Measurements from ENCODE around the gene ALG9. TPM values are rescaled to one million over a fixed set of nuclear protein-coding genes. Genes with fewer than 3 reads are reported as not detected.

ALG9 gene
- total RNA-seq, 1 experiment from 2014 or later: 23.7 TPM

- ChIA-PET POLR2A (no interaction called here), RAD21 (ENCODE audit: low non-redundant PET in 1 of 2, low total read pairs in 2 of 2, uncharacterized antibody in 2 of 2, unreplicated experiment in 2 of 2) (no interaction called here), CTCF (interaction anchor here (1.2 kb wide), 1 partner anchor 178 kb away, joined by 4 read pairs; no protein-coding TSS in a partner anchor)
- no peaks in the 10 kb centered on the region; a peak in 1 of 4 replicates for H3K36me3 ChIP-seq (ENCODE audit: control insufficient read depth in 1 of 2, insufficient read depth in 2 of 2, low read length in 2 of 2)
- no peak overlapping the region for H3K4me3 ChIP-seq (replicated peaks in 1 of 2; ENCODE audit: low read depth in 1 of 2, low read length in 2 of 2)
- H4K20me1 ChIP-seq (ENCODE audit: insufficient read depth): no peaks in the 10 kb centered on the region
- ATAC-seq (no peak), DNase-seq (ENCODE audit: low read depth, low spot score) (no peak)
- H2AFZ ChIP-seq (ENCODE audit: low read depth, low read length, poor library complexity, severe bottlenecking): no peak overlapping the region
- H3K27me3 ChIP-seq (ENCODE audit: insufficient read depth, low read length): no peaks in the 10 kb centered on the region
- no peak for TF ChIP-seq SP1 (IDR thresholded peaks at IDR 0.05; ENCODE audit: low read depth)
- TF ChIP-seq, protein P1, sequence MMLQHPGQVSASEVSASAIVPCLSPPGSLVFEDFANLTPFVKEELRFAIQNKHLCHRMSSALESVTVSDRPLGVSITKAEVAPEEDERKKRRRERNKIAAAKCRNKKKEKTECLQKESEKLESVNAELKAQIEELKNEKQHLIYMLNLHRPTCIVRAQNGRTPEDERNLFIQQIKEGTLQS (IDR thresholded peaks at IDR 0.05): no peak
- TF ChIP-seq CBX3 (IDR thresholded peaks at IDR 0.05; ENCODE audit: low read depth): no peak
- no peak for TF ChIP-seq POLR2AphosphoS5 (IDR thresholded peaks at IDR 0.05; ENCODE audit: low read depth, low read length)
- TF ChIP-seq EZH2 (IDR thresholded peaks at IDR 0.05): no peak
- no peak for TF ChIP-seq TCF7L2 (IDR thresholded peaks at IDR 0.05; ENCODE audit: borderline replicate concordance, extremely low read depth, insufficient read depth, insufficient read length)
- TF ChIP-seq ZBTB33 (IDR thresholded peaks at IDR 0.05; ENCODE audit: extremely low read depth, insufficient replicate concordance, low read length): no peak
- TF ChIP-seq SIN3A (IDR thresholded peaks at IDR 0.05; ENCODE audit: low read depth): no peak
- no peak for TF ChIP-seq ZFX (IDR thresholded peaks at IDR 0.05)
- TF ChIP-seq EZH2phosphoT487 (IDR thresholded peaks at IDR 0.05; ENCODE audit: borderline replicate concordance): no peak
- TF ChIP-seq EGR1 (IDR thresholded peaks at IDR 0.05; ENCODE audit: low read depth): no peak
- TF ChIP-seq JUND (IDR thresholded peaks at IDR 0.05): no peak
- TF ChIP-seq, protein P2, sequence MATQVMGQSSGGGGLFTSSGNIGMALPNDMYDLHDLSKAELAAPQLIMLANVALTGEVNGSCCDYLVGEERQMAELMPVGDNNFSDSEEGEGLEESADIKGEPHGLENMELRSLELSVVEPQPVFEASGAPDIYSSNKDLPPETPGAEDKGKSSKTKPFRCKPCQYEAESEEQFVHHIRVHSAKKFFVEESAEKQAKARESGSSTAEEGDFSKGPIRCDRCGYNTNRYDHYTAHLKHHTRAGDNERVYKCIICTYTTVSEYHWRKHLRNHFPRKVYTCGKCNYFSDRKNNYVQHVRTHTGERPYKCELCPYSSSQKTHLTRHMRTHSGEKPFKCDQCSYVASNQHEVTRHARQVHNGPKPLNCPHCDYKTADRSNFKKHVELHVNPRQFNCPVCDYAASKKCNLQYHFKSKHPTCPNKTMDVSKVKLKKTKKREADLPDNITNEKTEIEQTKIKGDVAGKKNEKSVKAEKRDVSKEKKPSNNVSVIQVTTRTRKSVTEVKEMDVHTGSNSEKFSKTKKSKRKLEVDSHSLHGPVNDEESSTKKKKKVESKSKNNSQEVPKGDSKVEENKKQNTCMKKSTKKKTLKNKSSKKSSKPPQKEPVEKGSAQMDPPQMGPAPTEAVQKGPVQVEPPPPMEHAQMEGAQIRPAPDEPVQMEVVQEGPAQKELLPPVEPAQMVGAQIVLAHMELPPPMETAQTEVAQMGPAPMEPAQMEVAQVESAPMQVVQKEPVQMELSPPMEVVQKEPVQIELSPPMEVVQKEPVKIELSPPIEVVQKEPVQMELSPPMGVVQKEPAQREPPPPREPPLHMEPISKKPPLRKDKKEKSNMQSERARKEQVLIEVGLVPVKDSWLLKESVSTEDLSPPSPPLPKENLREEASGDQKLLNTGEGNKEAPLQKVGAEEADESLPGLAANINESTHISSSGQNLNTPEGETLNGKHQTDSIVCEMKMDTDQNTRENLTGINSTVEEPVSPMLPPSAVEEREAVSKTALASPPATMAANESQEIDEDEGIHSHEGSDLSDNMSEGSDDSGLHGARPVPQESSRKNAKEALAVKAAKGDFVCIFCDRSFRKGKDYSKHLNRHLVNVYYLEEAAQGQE (IDR thresholded peaks at IDR 0.05; ENCODE audit: low read depth): no peak
- TF ChIP-seq MAX (IDR thresholded peaks at IDR 0.05): no peak
- TF ChIP-seq, protein P3, sequence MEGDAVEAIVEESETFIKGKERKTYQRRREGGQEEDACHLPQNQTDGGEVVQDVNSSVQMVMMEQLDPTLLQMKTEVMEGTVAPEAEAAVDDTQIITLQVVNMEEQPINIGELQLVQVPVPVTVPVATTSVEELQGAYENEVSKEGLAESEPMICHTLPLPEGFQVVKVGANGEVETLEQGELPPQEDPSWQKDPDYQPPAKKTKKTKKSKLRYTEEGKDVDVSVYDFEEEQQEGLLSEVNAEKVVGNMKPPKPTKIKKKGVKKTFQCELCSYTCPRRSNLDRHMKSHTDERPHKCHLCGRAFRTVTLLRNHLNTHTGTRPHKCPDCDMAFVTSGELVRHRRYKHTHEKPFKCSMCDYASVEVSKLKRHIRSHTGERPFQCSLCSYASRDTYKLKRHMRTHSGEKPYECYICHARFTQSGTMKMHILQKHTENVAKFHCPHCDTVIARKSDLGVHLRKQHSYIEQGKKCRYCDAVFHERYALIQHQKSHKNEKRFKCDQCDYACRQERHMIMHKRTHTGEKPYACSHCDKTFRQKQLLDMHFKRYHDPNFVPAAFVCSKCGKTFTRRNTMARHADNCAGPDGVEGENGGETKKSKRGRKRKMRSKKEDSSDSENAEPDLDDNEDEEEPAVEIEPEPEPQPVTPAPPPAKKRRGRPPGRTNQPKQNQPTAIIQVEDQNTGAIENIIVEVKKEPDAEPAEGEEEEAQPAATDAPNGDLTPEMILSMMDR (IDR thresholded peaks at IDR 0.05 in 2 of 3, conservative IDR thresholded peaks at IDR 0.05 in 1 of 3; ENCODE audit: borderline replicate concordance in 1 of 3, insufficient read depth in 1 of 3, low read depth in 2 of 3, low read length in 2 of 3): no peak
- TF ChIP-seq FOSL1 (IDR thresholded peaks at IDR 0.05; ENCODE audit: low read depth): no peak
- no peak overlapping the region for H3K27ac ChIP-seq (ENCODE audit: low read depth, low read length)
- no peaks in the 10 kb centered on the region for H3K79me2 ChIP-seq (ENCODE audit: insufficient read depth, low read length)
- H3K9me3 ChIP-seq (ENCODE audit: control insufficient read depth in 1 of 2, insufficient read depth in 1 of 2, low read depth in 1 of 2, low read length in 2 of 2): no peaks in the 10 kb centered on the region
- intact Hi-C loops (cut with micrococcal nuclease): no loop called here
- no peak overlapping the region for H3K9ac ChIP-seq (ENCODE audit: low read length)
- H3K9me2 ChIP-seq (ENCODE audit: insufficient read depth): no peaks in the 10 kb centered on the region
- no peak overlapping the region for H3K4me2 ChIP-seq (ENCODE audit: low read length)
- no peaks in the 10 kb centered on the region for H3K4me1 ChIP-seq (ENCODE audit: control insufficient read depth in 1 of 2, insufficient read depth in 2 of 2, low read length in 2 of 2)
- BruUV-seq (replicated peaks): no TSS peak
Observed at GRCh38 chr11:111782109-111782741, 89.2 kb downstream of the ALG9 start.

Data from HCT116 (cell line).